HEK293 (cell line): Measurements from ENCODE around the gene PCSK5.

Source experiments
- CTCF ChIA-PET: fragments of 350-600 bp; formaldehyde crosslinking; extraction: SDS; loops from one replicate; lab custom pipeline; 2021; ENCODE audit warnings: antibody characterized with exemption; lab: Yijun Ruan, JAX
- POLR2A ChIA-PET: fragments of 300-600 bp; formaldehyde crosslinking; extraction: SDS; loops from one replicate; lab custom pipeline; 2020; ENCODE audit warnings: antibody characterized with exemption, inconsistent platforms; lab: Yijun Ruan, JAX
- H3K27ac ChIP-seq: fragments of 200-500 bp; sonication (Bioruptor generic); 2 replicates; pipeline ENCODE4 v1.5.1; 2014; ENCODE audit warnings: low read depth, low read length, control low read depth, inconsistent platforms; ENCODE audit errors: extremely low read depth
- H3K36me3 ChIP-seq, 2 experiments: fragments of 200-500 bp in 1 of 2; sonication (Bioruptor generic) in 1 of 2; 1 replicate in 1 of 2; 2 replicates in 1 of 2; pipeline ENCODE4 v1.5.1; 2014 to 2017; ENCODE audit warnings: inconsistent platforms in 2 of 2, low read length in 2 of 2; ENCODE audit not compliant: control insufficient read depth in 2 of 2, insufficient read depth in 1 of 2
- H3K4me1 ChIP-seq: fragments of 200-500 bp; sonication (Bioruptor generic); 2 replicates; pipeline ENCODE4 v1.5.1; 2014; ENCODE audit warnings: mild to moderate bottlenecking, low read length, inconsistent platforms; ENCODE audit not compliant: control insufficient read depth, insufficient read depth
- H3K4me3 ChIP-seq: 2 replicates; pipeline ENCODE4 v1.5.1; 2011; ENCODE audit warnings: low read depth, mild to moderate bottlenecking, control low read depth, low read length, moderate library complexity
- H3K9me3 ChIP-seq: fragments of 200-500 bp; sonication (Bioruptor generic); 2 replicates; pipeline ENCODE4 v1.5.1; 2014; ENCODE audit warnings: low read depth, low read length, inconsistent platforms; ENCODE audit not compliant: control insufficient read depth, insufficient read depth
- ZBTB7A ChIP-seq: fragments of 450-650 bp; formaldehyde crosslinking; IDR thresholded peaks from 2 replicates; pipeline ENCODE4 v1.5.1; 2016; ENCODE audit warnings: low read depth, missing biosample characterization, missing genetic modification characterization
- ZNF18 ChIP-seq: fragments of 450-650 bp; formaldehyde crosslinking; IDR thresholded peaks from 2 replicates; pipeline ENCODE4 v1.5.1; 2016; ENCODE audit warnings: missing biosample characterization, missing genetic modification characterization
- ZNF274 ChIP-seq, 2 experiments: fragments of 200-500 bp in 1 of 2; fragments of 450-650 bp in 1 of 2; sonication (Bioruptor generic) in 1 of 2; formaldehyde crosslinking in 1 of 2; IDR thresholded peaks; 2 replicates each; pipeline versions ENCODE4 v1.5.1 to v1.6.1; 2014 to 2016; ENCODE audit warnings: borderline replicate concordance in 1 of 2, inconsistent platforms in 1 of 2, low read length in 1 of 2, missing biosample characterization in 1 of 2, missing genetic modification characterization in 1 of 2
- ZNF366 ChIP-seq: fragments of 450-650 bp; formaldehyde crosslinking; conservative IDR thresholded peaks from 2 replicates; pipeline ENCODE4 v1.5.1; 2016; ENCODE audit warnings: missing biosample characterization, missing genetic modification characterization
- ZNF473 ChIP-seq: fragments of 450-650 bp; formaldehyde crosslinking; IDR thresholded peaks from 2 replicates; pipeline ENCODE4 v1.5.1; 2017; ENCODE audit warnings: missing biosample characterization, missing genetic modification characterization
- TF ChIP-seq, protein P1 (sequence below): fragments of 450-650 bp; formaldehyde crosslinking; IDR thresholded peaks from 2 replicates; pipeline ENCODE4 v1.5.1; 2016; ENCODE audit warnings: missing biosample characterization, missing genetic modification characterization, borderline replicate concordance
- TF ChIP-seq, protein P2 (sequence below): fragments of 450-650 bp; formaldehyde crosslinking; IDR thresholded peaks from 2 replicates; pipeline ENCODE4 v1.5.1; 2016; ENCODE audit warnings: missing biosample characterization, missing genetic modification characterization
- TF ChIP-seq, protein P3 (sequence below): fragments of 450-650 bp; formaldehyde crosslinking; IDR thresholded peaks from 2 replicates; pipeline ENCODE4 v1.5.1; 2016; ENCODE audit warnings: missing biosample characterization, missing genetic modification characterization
- TF ChIP-seq, protein P4 (sequence below): fragments of 450-650 bp; formaldehyde crosslinking; IDR thresholded peaks from 2 replicates; pipeline ENCODE4 v1.5.1; 2016; ENCODE audit warnings: missing biosample characterization, missing genetic modification characterization, borderline replicate concordance
- TF ChIP-seq, protein P5 (sequence below): fragments of 450-650 bp; formaldehyde crosslinking; IDR thresholded peaks from 2 replicates; pipeline ENCODE4 v1.5.1; 2016; ENCODE audit warnings: missing biosample characterization, missing genetic modification characterization

Gene PCSK5

DNA sequence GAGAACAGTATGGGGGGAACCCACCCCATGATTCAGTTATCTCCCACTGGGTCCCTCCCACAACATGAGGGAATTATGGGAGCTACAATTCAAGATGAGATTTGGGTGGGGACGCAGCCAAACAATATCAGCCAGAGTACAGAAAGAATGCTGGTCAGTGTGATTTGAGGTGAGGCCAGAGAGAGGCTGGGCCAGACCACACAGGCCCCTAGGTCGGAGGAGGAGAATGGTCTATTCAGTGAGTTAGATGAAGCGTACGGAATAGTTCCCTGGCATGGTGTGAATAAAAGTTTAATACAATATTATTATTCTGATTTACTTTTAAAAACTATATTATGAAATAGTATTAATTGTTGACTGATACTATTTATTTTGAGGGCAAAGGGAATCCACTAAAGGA, 39.7 kb downstream of the PCSK5 start:
- CTCF ChIA-PET = no interaction called here
- H3K27ac ChIP-seq = no peak overlapping the region
- TF ChIP-seq, protein P1, sequence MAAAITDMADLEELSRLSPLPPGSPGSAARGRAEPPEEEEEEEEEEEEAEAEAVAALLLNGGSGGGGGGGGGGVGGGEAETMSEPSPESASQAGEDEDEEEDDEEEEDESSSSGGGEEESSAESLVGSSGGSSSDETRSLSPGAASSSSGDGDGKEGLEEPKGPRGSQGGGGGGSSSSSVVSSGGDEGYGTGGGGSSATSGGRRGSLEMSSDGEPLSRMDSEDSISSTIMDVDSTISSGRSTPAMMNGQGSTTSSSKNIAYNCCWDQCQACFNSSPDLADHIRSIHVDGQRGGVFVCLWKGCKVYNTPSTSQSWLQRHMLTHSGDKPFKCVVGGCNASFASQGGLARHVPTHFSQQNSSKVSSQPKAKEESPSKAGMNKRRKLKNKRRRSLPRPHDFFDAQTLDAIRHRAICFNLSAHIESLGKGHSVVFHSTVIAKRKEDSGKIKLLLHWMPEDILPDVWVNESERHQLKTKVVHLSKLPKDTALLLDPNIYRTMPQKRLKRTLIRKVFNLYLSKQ (tag by site-specific recombination) = no peak
- TF ChIP-seq, protein P2, sequence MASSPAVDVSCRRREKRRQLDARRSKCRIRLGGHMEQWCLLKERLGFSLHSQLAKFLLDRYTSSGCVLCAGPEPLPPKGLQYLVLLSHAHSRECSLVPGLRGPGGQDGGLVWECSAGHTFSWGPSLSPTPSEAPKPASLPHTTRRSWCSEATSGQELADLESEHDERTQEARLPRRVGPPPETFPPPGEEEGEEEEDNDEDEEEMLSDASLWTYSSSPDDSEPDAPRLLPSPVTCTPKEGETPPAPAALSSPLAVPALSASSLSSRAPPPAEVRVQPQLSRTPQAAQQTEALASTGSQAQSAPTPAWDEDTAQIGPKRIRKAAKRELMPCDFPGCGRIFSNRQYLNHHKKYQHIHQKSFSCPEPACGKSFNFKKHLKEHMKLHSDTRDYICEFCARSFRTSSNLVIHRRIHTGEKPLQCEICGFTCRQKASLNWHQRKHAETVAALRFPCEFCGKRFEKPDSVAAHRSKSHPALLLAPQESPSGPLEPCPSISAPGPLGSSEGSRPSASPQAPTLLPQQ (tag by site-specific recombination) = no peak
- TF ChIP-seq ZNF18 (tag by site-specific recombination) = no peak
- no peak for TF ChIP-seq ZNF366 (tag by site-specific recombination)
- TF ChIP-seq, protein P3, sequence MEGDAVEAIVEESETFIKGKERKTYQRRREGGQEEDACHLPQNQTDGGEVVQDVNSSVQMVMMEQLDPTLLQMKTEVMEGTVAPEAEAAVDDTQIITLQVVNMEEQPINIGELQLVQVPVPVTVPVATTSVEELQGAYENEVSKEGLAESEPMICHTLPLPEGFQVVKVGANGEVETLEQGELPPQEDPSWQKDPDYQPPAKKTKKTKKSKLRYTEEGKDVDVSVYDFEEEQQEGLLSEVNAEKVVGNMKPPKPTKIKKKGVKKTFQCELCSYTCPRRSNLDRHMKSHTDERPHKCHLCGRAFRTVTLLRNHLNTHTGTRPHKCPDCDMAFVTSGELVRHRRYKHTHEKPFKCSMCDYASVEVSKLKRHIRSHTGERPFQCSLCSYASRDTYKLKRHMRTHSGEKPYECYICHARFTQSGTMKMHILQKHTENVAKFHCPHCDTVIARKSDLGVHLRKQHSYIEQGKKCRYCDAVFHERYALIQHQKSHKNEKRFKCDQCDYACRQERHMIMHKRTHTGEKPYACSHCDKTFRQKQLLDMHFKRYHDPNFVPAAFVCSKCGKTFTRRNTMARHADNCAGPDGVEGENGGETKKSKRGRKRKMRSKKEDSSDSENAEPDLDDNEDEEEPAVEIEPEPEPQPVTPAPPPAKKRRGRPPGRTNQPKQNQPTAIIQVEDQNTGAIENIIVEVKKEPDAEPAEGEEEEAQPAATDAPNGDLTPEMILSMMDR (tag by site-specific recombination) = no peak
- no peak for TF ChIP-seq ZBTB7A (tag by site-specific recombination)
- no peaks in the 10 kb centered on the region for H3K4me1 ChIP-seq
- H3K36me3 ChIP-seq = peaks cover 3 to 15% of the 10 kb centered on the region in 2 experiments; a peak in 2 of 3 replicates
- no peaks in the 10 kb centered on the region for H3K9me3 ChIP-seq
- POLR2A ChIA-PET = interaction anchor here (0.7 to 1.1 kb wide), 3 partner anchors 24 to 100 kb away, joined by 3 to 5 read pairs (median 4); partner anchors contain the start of gene PCSK5
- H3K4me3 ChIP-seq = no peak overlapping the region

GRCh38 chr9:75930730-75931321, 40.4 kb downstream of the PCSK5 start:
- no peak overlapping the region for H3K4me3 ChIP-seq
- H3K27ac ChIP-seq = no peak overlapping the region
- POLR2A ChIA-PET = interaction anchor here (1.1 kb wide), 1 partner anchor 40 kb away, joined by 5 read pairs; the partner anchor contains the start of gene PCSK5
- TF ChIP-seq ZNF274 (IDR thresholded peaks at IDR 0.05; ENCODE audit: low read length) (no peak), ZNF274 (tag by site-specific recombination; IDR thresholded peaks at IDR 0.05; ENCODE audit: borderline replicate concordance) (no peak)
- H3K4me1 ChIP-seq = no peaks in the 10 kb centered on the region
- no peaks in the 10 kb centered on the region for H3K9me3 ChIP-seq
- CTCF ChIA-PET = interaction anchor here (0.6 to 1.3 kb wide), 2 partner anchors 10 to 18 kb away, joined by 3 to 4 read pairs; no protein-coding TSS in a partner anchor
- H3K36me3 ChIP-seq = peaks cover 3 to 15% of the 10 kb centered on the region in 2 experiments; a peak in 2 of 3 replicates

DNA sequence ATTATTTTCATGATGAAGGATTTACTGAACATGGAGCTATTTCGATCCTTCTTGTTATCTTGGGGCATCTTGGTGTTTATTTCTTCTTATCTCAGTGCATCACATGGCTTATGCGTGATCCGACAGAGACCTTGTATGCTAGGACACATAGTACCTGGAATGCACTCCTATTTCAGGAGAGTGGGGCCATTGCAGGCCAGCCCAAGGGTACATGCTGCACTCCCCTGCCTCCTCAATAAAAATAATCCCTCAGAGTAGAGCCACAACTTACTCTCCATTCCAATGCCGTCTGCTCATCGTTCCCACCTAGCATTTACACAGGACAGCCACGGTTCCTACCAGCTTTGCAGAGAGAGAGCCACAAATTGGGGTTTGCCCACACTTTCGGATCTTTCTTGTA, 43.5 kb downstream of the PCSK5 start:
- H3K4me1 ChIP-seq = no peaks in the 10 kb centered on the region
- POLR2A ChIA-PET = no interaction called here
- TF ChIP-seq, protein P4, sequence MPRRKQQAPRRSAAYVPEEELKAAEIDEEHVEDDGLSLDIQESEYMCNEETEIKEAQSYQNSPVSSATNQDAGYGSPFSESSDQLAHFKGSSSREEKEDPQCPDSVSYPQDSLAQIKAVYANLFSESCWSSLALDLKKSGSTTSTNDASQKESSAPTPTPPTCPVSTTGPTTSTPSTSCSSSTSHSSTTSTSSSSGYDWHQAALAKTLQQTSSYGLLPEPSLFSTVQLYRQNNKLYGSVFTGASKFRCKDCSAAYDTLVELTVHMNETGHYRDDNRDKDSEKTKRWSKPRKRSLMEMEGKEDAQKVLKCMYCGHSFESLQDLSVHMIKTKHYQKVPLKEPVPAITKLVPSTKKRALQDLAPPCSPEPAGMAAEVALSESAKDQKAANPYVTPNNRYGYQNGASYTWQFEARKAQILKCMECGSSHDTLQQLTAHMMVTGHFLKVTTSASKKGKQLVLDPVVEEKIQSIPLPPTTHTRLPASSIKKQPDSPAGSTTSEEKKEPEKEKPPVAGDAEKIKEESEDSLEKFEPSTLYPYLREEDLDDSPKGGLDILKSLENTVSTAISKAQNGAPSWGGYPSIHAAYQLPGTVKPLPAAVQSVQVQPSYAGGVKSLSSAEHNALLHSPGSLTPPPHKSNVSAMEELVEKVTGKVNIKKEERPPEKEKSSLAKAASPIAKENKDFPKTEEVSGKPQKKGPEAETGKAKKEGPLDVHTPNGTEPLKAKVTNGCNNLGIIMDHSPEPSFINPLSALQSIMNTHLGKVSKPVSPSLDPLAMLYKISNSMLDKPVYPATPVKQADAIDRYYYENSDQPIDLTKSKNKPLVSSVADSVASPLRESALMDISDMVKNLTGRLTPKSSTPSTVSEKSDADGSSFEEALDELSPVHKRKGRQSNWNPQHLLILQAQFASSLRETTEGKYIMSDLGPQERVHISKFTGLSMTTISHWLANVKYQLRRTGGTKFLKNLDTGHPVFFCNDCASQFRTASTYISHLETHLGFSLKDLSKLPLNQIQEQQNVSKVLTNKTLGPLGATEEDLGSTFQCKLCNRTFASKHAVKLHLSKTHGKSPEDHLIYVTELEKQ (tag by site-specific recombination) = no peak
- no peak for TF ChIP-seq ZNF473 (tag by site-specific recombination)
- TF ChIP-seq, protein P5, sequence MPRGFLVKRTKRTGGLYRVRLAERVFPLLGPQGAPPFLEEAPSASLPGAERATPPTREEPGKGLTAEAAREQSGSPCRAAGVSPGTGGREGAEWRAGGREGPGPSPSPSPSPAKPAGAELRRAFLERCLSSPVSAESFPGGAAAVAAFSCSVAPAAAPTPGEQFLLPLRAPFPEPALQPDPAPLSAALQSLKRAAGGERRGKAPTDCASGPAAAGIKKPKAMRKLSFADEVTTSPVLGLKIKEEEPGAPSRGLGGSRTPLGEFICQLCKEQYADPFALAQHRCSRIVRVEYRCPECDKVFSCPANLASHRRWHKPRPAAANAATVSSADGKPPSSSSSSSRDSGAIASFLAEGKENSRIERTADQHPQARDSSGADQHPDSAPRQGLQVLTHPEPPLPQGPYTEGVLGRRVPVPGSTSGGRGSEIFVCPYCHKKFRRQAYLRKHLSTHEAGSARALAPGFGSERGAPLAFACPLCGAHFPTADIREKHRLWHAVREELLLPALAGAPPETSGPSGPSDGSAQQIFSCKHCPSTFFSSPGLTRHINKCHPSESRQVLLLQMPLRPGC (tag by site-specific recombination) = no peak
- TF ChIP-seq, all 188 proteins: peak for 0
- Histone ChIP-seq H3K27ac (no peak overlapping the region), H3K36me3 (peaks cover 3 to 15% of the 10 kb centered on the region in 2 experiments; a peak in 2 of 3 replicates), H3K4me3 (no peak overlapping the region), H3K9me3 (no peaks in the 10 kb centered on the region)
- CTCF ChIA-PET = interaction anchor here (0.8 kb wide), 1 partner anchor 16 kb away, joined by 3 read pairs; no protein-coding TSS in a partner anchor
